Hematopoietic multipotent progenitor cell treated with erythropoietin and hydrocortisone succinate and interleukin-3 and kit ligand, for 6 days (in vitro differentiated cells): Measurements from ENCODE around the gene PPIP5K2.
"Not testable (repeated sequence)": the region's sequence is repeated elsewhere in the genome, so short reads cannot be mapped to it uniquely, and the experiment has no call there.

Experiments used
- DNase-seq: peaks from one replicate; pipeline ENCODE4 v3.0.0-alpha.2; 2015

Gene PPIP5K2

GRCh38 chr5:103126557-103126956 is 6.5 kb downstream of the PPIP5K2 start:
- DNase-seq: peak; percentile 85

DNA sequence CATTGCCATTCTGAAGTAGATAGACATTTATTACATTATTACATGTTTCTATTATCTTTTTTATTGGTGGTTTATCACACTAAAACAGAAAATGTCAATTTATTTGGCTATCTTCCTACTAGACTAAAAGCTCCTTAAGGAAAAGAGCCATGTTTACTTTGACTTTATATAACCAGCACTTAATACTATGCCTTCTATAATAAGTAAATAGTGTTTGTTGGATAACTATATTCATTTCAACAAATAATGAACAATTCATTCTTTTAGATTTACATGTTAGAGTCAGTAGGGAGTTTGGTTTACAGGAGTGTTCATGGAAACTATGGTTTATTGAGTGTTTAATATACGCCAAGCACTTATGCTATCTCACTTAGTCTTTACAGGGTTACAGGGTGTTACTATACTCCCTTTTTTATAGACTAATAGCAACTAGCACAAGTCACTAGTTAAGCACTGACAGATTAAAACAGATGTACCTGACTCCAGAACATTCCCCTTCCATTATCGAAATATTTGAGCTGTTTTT is 7.3 kb downstream of the PPIP5K2 start:
- no peak for DNase-seq

GRCh38 chr5:103128202-103128601 is 8.1 kb downstream of the PPIP5K2 start:
- DNase-seq: no peak

DNA sequence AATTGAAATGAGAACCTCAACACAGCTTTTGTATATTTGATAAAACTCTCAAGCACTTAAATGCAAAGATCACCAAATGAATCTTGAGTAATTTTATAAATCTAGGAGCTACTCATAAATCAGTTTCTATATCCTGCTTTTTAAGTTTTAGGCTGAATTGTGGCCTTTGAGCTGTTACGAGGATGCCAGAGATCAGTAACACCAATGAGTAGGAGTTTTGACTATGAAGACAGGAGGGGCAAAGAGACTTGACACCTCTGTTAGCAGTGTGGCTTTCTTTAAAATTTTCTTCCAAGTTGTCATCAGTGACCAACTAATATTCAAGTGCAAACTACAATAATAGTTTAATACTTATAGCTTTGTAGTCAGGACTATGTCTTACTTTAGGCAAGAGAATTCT is 12.6 kb downstream of the PPIP5K2 start:
- DNase-seq: no peak

- DNase-seq: no peak
Measured at GRCh38 chr5:103133231-103133630, 13.1 kb downstream of the PPIP5K2 start.

GRCh38 chr5:103135461-103135860 is 15.4 kb downstream of the PPIP5K2 start:
- DNase-seq: no peak

DNA sequence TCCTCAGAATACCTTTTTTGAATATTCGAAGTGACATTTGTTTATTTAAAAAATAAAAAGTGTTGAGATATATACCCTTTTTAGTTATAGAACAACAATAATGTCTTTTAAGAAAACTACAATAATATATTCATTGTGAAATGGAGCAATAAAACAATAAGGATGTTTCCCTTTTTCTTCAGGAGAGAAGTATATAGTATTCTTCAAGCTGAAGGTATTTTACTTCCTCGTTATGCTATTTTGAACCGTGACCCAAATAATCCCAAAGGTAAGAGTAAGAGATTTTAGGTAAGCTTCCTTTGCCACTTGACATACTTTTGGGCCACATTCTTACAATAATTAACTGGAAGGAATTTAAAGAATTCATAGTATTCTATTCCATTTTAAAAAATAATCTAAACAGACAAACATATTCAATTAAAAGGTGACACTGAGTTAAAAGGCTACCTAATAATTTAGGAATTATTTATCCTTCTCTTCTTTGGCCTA is 18.1 kb downstream of the PPIP5K2 start:
- no peak for DNase-seq

- DNase-seq: peak; percentile 93
Measured at GRCh38 chr5:103139264-103139865, 19.3 kb downstream of the PPIP5K2 start.

- DNase-seq: not testable (repeated sequence)
Measured at GRCh38 chr5:103142132-103142531, 22.0 kb downstream of the PPIP5K2 start.

- no peak for DNase-seq
Measured at GRCh38 chr5:103145196-103145595, 25.1 kb downstream of the PPIP5K2 start.

DNA sequence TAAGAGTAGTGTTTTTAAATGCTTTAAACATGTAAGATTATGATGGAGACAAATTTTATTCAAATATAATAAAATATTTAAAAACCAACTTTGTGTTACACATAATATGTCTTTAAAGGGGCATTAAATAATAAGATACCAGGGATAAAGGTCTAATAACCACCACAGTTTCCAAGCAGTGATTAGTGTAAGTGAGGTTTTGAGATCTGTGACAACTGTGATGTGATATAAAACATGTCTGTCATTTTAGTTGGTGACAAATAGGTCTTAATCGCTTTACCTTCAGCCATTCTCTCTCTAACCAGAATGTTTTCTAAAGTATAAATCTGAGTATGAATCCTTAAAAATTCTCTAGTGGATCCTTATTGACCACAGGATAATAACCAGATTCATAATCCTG is 28.1 kb downstream of the PPIP5K2 start:
- DNase-seq: no peak

- no peak for DNase-seq
Measured at GRCh38 chr5:103151156-103151555, 31.1 kb downstream of the PPIP5K2 start.

- DNase-seq: no peak
Measured at GRCh38 chr5:103166706-103167105, 46.6 kb downstream of the PPIP5K2 start.

DNA sequence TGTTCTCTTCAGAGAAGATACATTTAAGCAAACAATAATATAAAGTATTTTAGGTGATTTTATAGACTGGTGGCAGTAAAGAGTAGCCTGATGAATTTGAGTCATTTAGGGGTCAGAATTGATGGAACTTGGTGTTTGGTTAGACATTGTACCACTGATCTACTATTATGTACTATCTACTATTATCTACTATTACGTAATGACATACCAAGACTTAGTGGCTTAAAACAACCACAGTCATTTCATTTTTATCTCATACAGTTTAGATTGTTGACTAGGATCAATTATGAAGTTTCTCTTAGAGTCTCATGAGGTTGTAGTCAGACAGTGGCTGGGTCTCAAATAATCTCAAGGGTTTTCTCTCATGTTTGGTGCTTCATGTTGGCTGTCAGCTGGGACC is 54.0 kb downstream of the PPIP5K2 start:
- DNase-seq: peak; percentile 7

- DNase-seq: no peak
Measured at GRCh38 chr5:103177543-103177942, 57.4 kb downstream of the PPIP5K2 start.

GRCh38 chr5:103178167-103178566 is 58.1 kb downstream of the PPIP5K2 start:
- DNase-seq: peak; percentile 47

GRCh38 chr5:103186152-103186551 is 66.1 kb downstream of the PPIP5K2 start:
- DNase-seq: no peak

GRCh38 chr5:103188436-103188835 is 68.3 kb downstream of the PPIP5K2 start:
- DNase-seq: no peak

- DNase-seq: no peak
Measured at GRCh38 chr5:103203226-103203625, 83.1 kb downstream of the PPIP5K2 start.

- DNase-seq: not testable (repeated sequence)
Measured at GRCh38 chr5:103204990-103205389, 84.9 kb downstream of the PPIP5K2 start.

DNA sequence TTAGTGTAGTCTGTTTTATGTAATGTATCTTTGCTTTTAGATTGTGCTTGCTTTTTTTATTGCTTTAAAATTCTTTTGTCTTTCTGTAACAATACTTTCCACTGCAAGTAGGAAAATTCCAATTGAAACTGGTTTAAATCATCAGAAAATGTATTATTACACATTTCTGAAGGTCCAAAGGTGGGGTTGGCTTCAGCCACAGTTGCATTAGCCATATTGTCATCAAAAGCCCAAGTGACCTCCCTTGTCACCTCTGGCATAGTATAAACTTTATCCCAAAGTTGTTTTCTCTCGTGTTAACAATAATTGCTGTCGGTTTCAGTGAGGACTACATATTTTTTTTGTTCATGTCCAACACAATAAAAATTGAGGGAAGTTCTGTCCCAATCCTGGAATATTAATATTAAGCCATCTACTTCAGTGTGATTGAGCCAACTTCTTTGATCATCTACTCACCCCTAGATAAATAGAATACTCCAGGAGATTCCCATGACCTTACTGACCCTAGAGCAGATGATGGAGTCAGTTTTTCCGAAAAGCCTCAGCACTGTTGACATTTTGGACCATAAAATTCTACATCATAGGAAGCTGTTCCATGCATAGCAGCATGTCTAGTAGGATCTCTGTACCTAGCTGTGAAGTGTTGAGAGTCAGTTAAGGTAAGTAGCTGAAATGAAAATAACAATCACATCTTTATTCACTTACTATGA is 86.0 kb downstream of the PPIP5K2 start:
- DNase-seq: no peak

GRCh38 chr5:103207011-103207410 is 86.9 kb downstream of the PPIP5K2 start:
- DNase-seq: no peak

DNA sequence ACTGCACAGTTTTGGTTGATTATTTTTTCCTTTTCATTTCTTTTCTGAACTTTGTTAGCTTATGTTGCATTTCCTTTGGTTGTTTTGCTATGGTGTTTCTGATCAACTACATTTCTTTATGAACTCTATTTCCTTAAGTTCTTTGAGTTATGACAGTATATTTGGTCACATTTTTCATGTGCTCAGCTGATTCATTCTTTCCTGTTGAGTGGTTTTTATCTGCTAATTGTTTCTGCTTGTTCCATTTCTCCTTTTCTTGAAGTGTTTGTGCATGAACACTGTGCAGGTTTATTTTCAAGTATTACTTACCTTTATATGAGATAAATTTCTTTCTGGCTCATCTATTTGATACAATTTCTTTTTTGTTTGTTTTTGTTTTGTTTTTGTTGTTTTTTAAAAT is 87.6 kb downstream of the PPIP5K2 start:
- DNase-seq: peak; percentile 19

DNA sequence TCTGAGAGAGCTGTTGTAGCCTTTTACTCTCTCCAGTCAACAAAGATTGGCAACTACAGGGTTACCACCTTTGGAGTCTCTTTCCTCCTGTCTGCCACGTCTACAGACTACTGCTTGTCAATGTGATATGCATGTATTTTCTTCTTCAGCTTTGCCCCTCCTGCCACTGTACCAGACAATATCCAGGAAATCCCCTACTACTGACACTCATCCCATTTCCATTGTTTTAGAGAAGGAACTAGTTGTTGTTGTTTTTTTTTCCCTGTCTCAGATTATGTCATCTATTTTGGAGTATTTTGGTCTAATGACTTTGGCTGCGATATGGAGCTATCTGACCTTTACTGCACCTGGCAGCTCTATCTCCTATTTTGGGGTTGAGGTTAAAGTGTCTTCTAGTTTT is 88.4 kb downstream of the PPIP5K2 start:
- DNase-seq: no peak
